GM12878 (cell line): ENCODE results near the gene C14orf39. TPM values are rescaled to one million over a fixed set of nuclear protein-coding genes. Genes with fewer than 3 reads are reported as not detected.

Experiments
- ATAC-seq: fragments of 200-7000 bp; cut with Tn5 transposase; 3 replicates; pipeline ENCODE4 v1.9.1; 2020; ENCODE audit warnings: mild to moderate bottlenecking, moderate library complexity
- BruUV-seq: library from RNA; stranded (reverse); fragments of 400-500 nt; replicated peaks from 2 replicates; lab custom pipeline; 2021; lab: Mats Ljungman, UMichigan
- CTCF ChIA-PET: fragments of 300-600 bp; sonication (Branson Sonifier 250); formaldehyde crosslinking; extraction: SDS; loops from one replicate; lab custom pipeline; 2021; ENCODE audit warnings: inconsistent platforms; lab: Yijun Ruan, JAX
- POLR2A ChIA-PET: fragments of 350-600 bp; formaldehyde crosslinking; extraction: SDS; loops from one replicate; lab custom pipeline; 2021; ENCODE audit warnings: inconsistent platforms; lab: Charles Lee
- RAD21 ChIA-PET: fragments of 300-600 bp; sonication (Branson Sonifier 250); formaldehyde crosslinking; loops from one replicate; lab custom pipeline; 2023; ENCODE audit warnings: antibody characterized with exemption; ENCODE audit not compliant: unreplicated experiment; lab: Charles Lee
- SMC1A ChIA-PET: fragments of 300-600 bp; sonication (Branson Sonifier 250); formaldehyde crosslinking; loops from one replicate; lab custom pipeline; 2023; ENCODE audit not compliant: unreplicated experiment, uncharacterized antibody; lab: Charles Lee
- DNase-seq: peaks from one replicate; pipeline ENCODE4 v3.0.0-alpha.2; 2011; ENCODE audit warnings: low read depth, low spot score
- FAIRE-seq: peaks from 3 replicates; lab custom pipeline; 2011; peaks lifted over from hg19 to GRCh38; lab: Jason Lieb, UNC
- H2AFZ ChIP-seq: 2 replicates; pipeline ENCODE4 v1.6.0; 2011; ENCODE audit warnings: low read depth, low read length, control low read depth; ENCODE audit not compliant: control insufficient read depth
- H3K27ac ChIP-seq: 2 replicates; pipeline ENCODE4 v1.5.1; 2011; ENCODE audit warnings: control low read depth; ENCODE audit not compliant: control insufficient read depth, insufficient read depth
- H3K27me3 ChIP-seq, 2 experiments: replicated peaks in 1 of 2; 2 replicates each; pipeline versions ENCODE4 v1.6.0 to v1.6.1; 2011; ENCODE audit warnings: low read length in 1 of 2; ENCODE audit not compliant: control insufficient read depth in 2 of 2, insufficient read depth in 2 of 2
- H3K36me3 ChIP-seq, 2 experiments: 2 replicates each; pipeline ENCODE4 v1.5.1; 2011; ENCODE audit warnings: low read length in 1 of 2; ENCODE audit not compliant: control insufficient read depth in 2 of 2, insufficient read depth in 2 of 2
- H3K4me1 ChIP-seq: 2 replicates; pipeline ENCODE4 v1.6.1; 2011; ENCODE audit warnings: mild to moderate bottlenecking, low read length, moderate library complexity, mixed read lengths; ENCODE audit not compliant: control insufficient read depth, insufficient read depth
- H3K4me2 ChIP-seq: 2 replicates; pipeline ENCODE4 v1.6.0; 2011; ENCODE audit warnings: control low read depth; ENCODE audit not compliant: control insufficient read depth, insufficient read depth
- H3K4me3 ChIP-seq: fragments of 200-600 bp; sonication (generic); 2 replicates; pipeline ENCODE4 v1.5.1; 2016
- H3K79me2 ChIP-seq: 2 replicates; pipeline ENCODE4 v1.6.0; 2011; ENCODE audit warnings: low read length; ENCODE audit not compliant: control insufficient read depth, insufficient read depth
- H3K9ac ChIP-seq: 2 replicates; pipeline ENCODE4 v1.8.0; 2011; ENCODE audit warnings: low read length, control low read depth, mixed read lengths; ENCODE audit not compliant: control insufficient read depth, insufficient read depth
- H3K9me3 ChIP-seq: replicated peaks from 3 replicates; pipeline ENCODE4 v1.5.1; 2011; ENCODE audit warnings: mild to moderate bottlenecking, low read length; ENCODE audit not compliant: control insufficient read depth, insufficient read depth
- H4K20me1 ChIP-seq: 2 replicates; pipeline ENCODE4 v1.6.0; 2011; ENCODE audit not compliant: control insufficient read depth, insufficient read depth
- JUNB ChIP-seq: IDR thresholded peaks from 2 replicates; pipeline ENCODE4 v1.6.1; 2016; ENCODE audit warnings: antibody characterized with exemption, mild to moderate bottlenecking
- SPI1 ChIP-seq: IDR thresholded peaks from 2 replicates; pipeline ENCODE4 v1.6.1; 2011; ENCODE audit warnings: low read depth, mild to moderate bottlenecking, low read length, moderate library complexity, borderline replicate concordance; ENCODE audit not compliant: insufficient read depth
- WGBS: methylation state at CpG from one replicate; pipeline ENCODE4 v1.1.6; 2016; ENCODE audit warnings: low lambda C conversion rate; ENCODE audit not compliant: insufficient replicate concordance, insufficient coverage; ENCODE audit errors: missing lambda C conversion rate; 5-methylcytosine and 5-hydroxymethylcytosine counted together
- in situ Hi-C: fragments of 300-500 bp; cut with MboI; formaldehyde crosslinking; loops from 9 replicates; pipeline ENCODE4 v1.14.3; 2018; ENCODE audit warnings: mixed read lengths
- intact Hi-C: fragments of 100-400 bp; cut with micrococcal nuclease; formaldehyde crosslinking; loops from one replicate; pipeline ENCODE4 v1.14.2; 2022; ENCODE audit not compliant: unreplicated experiment
- polyA plus RNA-seq, 11 experiments: library from polyadenylated mRNA; depleted of rRNA in 4 of 11; unstranded in 6 of 11; stranded (reverse) in 5 of 11; fragments of >200 nt; fragmentation: Nextera tagmentation in 4 of 11; fragmentation: Illumina TruSeq in 1 of 11; extraction: Ambion mirVana in 4 of 11; extraction: Trizol in 1 of 11; gene quantifications; 1 replicate in 1 of 11; 2 replicates in 10 of 11; pipeline versions ENCODE4 v1.2.1 to v1.2.3, GENCODE V29; 2011 to 2016; ENCODE audit warnings: inconsistent platforms in 2 of 11, missing spikeins in 2 of 11, low read depth in 1 of 11
- total RNA-seq, 4 experiments: library from RNA; depleted of rRNA in 3 of 4; stranded (reverse); fragments of >200 nt in 3 of 4; fragmentation: Illumina TruSeq in 1 of 4; extraction: Trizol in 1 of 4; gene quantifications; 2 replicates each; pipeline versions ENCODE4 v1.2.1 to v1.2.3, GENCODE V29; 2013 to 2021
- TF ChIP-seq, protein P1 (sequence below): IDR thresholded peaks from 2 replicates; pipeline ENCODE4 v1.6.1; 2012; ENCODE audit warnings: low read length, inconsistent platforms

C14orf39 gene
- total and polyA plus RNA-seq, 10 of the 15 experiments (the other 5 are each of a cell fraction or from before 2014, with no cell fraction given): 0.24 to 0.31 TPM; not detected in 8

GRCh38 chr14:60396718-60397343 lies 89.0 kb downstream of the C14orf39 start:
- CTCF ChIA-PET: interaction anchor here (1.0 kb wide), 1 partner anchor 10 kb away, joined by 3 read pairs; no protein-coding TSS in a partner anchor
- FAIRE-seq: no peak

More at GRCh38 chr14:60396718-60397343, 89.0 kb downstream of the C14orf39 start:
- Histone ChIP-seq H3K4me1 (no peaks in the 10 kb centered on the region), H3K27ac (no peak overlapping the region), H3K9me3 (no peaks in the 10 kb centered on the region), H3K79me2 (no peaks in the 10 kb centered on the region), H3K4me3 (no peak overlapping the region), H3K36me3 (no peaks in the 10 kb centered on the region), H3K27me3 (no peaks in the 10 kb centered on the region)
- ATAC-seq: no peak
- DNase-seq: no peak
- ChIA-PET SMC1A (no interaction called here), POLR2A (no interaction called here)
- TF ChIP-seq JUNB: 0 out of 2 replicates have a peak, but pooled peaks have one; percentile 12
- TF ChIP-seq SPI1: peak; percentile 32; the same call in 1 of the 2 replicates
- TF ChIP-seq, protein P1, sequence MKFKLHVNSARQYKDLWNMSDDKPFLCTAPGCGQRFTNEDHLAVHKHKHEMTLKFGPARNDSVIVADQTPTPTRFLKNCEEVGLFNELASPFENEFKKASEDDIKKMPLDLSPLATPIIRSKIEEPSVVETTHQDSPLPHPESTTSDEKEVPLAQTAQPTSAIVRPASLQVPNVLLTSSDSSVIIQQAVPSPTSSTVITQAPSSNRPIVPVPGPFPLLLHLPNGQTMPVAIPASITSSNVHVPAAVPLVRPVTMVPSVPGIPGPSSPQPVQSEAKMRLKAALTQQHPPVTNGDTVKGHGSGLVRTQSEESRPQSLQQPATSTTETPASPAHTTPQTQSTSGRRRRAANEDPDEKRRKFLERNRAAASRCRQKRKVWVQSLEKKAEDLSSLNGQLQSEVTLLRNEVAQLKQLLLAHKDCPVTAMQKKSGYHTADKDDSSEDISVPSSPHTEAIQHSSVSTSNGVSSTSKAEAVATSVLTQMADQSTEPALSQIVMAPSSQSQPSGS: no peak
- TF ChIP-seq, all 136 proteins: peak for 2
- BruUV-seq: no TSS peak
- WGBS: 0% methylated on average over 2 of the region's 2 CpGs
- Histone ChIP-seq H2AFZ (no peak overlapping the region), H4K20me1 (no peaks in the 10 kb centered on the region), H3K9ac (no peak overlapping the region), H3K4me2 (no peak overlapping the region)
- RAD21 ChIA-PET: interaction anchor here (1.3 kb wide), 1 partner anchor 69 kb away, joined by 3 read pairs; no protein-coding TSS in a partner anchor
- intact Hi-C loops: no loop called here
- in situ Hi-C loops: no loop called here

Other genes starting within 250 kb of the C14orf39 start
- gene PPM1A, start 236.8 kb downstream of the C14orf39 start, total RNA-seq (2014; rRNA removed): 16.8 and 25.3 TPM in 2 replicates
- gene PPM1A, start 236.8 kb downstream of the C14orf39 start, total RNA-seq (2014; rRNA removed; fragmentation: Illumina TruSeq; extraction: Trizol): 35.1 and 35.3 TPM in 2 replicates
- gene PPM1A, start 236.8 kb downstream of the C14orf39 start, total RNA-seq (2021): 66.2 and 73.1 TPM in 2 replicates
- 124 and 181 TPM in 2 replicates for gene PPM1A, start 236.8 kb downstream of the C14orf39 start, polyA plus RNA-seq (2011; rRNA removed)
- 55.7 and 77.5 TPM in 2 replicates for gene PPM1A, start 236.8 kb downstream of the C14orf39 start, polyA plus RNA-seq (2014; fragmentation: Illumina TruSeq; extraction: Trizol)
- 10 to 100 TPM; 49.0 to 58.6 TPM for gene PPM1A, start 236.8 kb downstream of the C14orf39 start, polyA plus RNA-seq (2014; fragmentation: Nextera tagmentation; extraction: Ambion mirVana)
- 40.3 and 45.0 TPM in 2 replicates for gene PPM1A, start 236.8 kb downstream of the C14orf39 start, polyA plus RNA-seq (2014; rRNA removed)
- 10 to 100 TPM; 29.0 to 29.8 TPM for gene PPM1A, start 236.8 kb downstream of the C14orf39 start, polyA plus RNA-seq (2016; fragmentation: Nextera tagmentation; extraction: Ambion mirVana)
- gene SIX6, start 23.1 kb upstream of the C14orf39 start, total RNA-seq (2014; rRNA removed): not detected in 2 replicates
- not detected in 2 replicates for gene SIX6, start 23.1 kb upstream of the C14orf39 start, total RNA-seq (2014; rRNA removed; fragmentation: Illumina TruSeq; extraction: Trizol)
- not detected in 2 replicates for gene SIX6, start 23.1 kb upstream of the C14orf39 start, total RNA-seq (2021)
- gene SIX6, start 23.1 kb upstream of the C14orf39 start, polyA plus RNA-seq (2011; rRNA removed): not detected in 2 replicates
- not detected in 2 replicates for gene SIX6, start 23.1 kb upstream of the C14orf39 start, polyA plus RNA-seq (2014; fragmentation: Illumina TruSeq; extraction: Trizol)
- not detected for gene SIX6, start 23.1 kb upstream of the C14orf39 start, polyA plus RNA-seq (2014; fragmentation: Nextera tagmentation; extraction: Ambion mirVana)
- not detected in 2 replicates for gene SIX6, start 23.1 kb upstream of the C14orf39 start, polyA plus RNA-seq (2014; rRNA removed)
- gene SIX6, start 23.1 kb upstream of the C14orf39 start, polyA plus RNA-seq (2016; fragmentation: Nextera tagmentation; extraction: Ambion mirVana): not detected
- gene SIX1, start 163.4 kb upstream of the C14orf39 start, total RNA-seq (2014; rRNA removed): 0.06 TPM in 1 of 2 replicates, not detected in the other
- not detected in 2 replicates for gene SIX1, start 163.4 kb upstream of the C14orf39 start, total RNA-seq (2014; rRNA removed; fragmentation: Illumina TruSeq; extraction: Trizol)
- gene SIX1, start 163.4 kb upstream of the C14orf39 start, total RNA-seq (2021): not detected in 2 replicates
- 0.03 and 0.04 TPM in 2 replicates for gene SIX1, start 163.4 kb upstream of the C14orf39 start, polyA plus RNA-seq (2011; rRNA removed)
- 0.04 TPM in 1 of 2 replicates, not detected in the other for gene SIX1, start 163.4 kb upstream of the C14orf39 start, polyA plus RNA-seq (2014; fragmentation: Illumina TruSeq; extraction: Trizol)
- gene SIX1, start 163.4 kb upstream of the C14orf39 start, polyA plus RNA-seq (2014; fragmentation: Nextera tagmentation; extraction: Ambion mirVana): under 1 TPM; 0.05 TPM
- not detected in 2 replicates for gene SIX1, start 163.4 kb upstream of the C14orf39 start, polyA plus RNA-seq (2014; rRNA removed)
- not detected for gene SIX1, start 163.4 kb upstream of the C14orf39 start, polyA plus RNA-seq (2016; fragmentation: Nextera tagmentation; extraction: Ambion mirVana)
- 0.05 and 0.06 TPM in 2 replicates for gene SIX4, start 238.3 kb upstream of the C14orf39 start, total RNA-seq (2014; rRNA removed)
- gene SIX4, start 238.3 kb upstream of the C14orf39 start, total RNA-seq (2014; rRNA removed; fragmentation: Illumina TruSeq; extraction: Trizol): 0.04 TPM in 1 of 2 replicates, not detected in the other
- gene SIX4, start 238.3 kb upstream of the C14orf39 start, total RNA-seq (2021): 0.26 TPM in 1 of 2 replicates, not detected in the other
- gene SIX4, start 238.3 kb upstream of the C14orf39 start, polyA plus RNA-seq (2011; rRNA removed): 0.06 and 0.07 TPM in 2 replicates
- 0.04 TPM in 1 of 2 replicates, not detected in the other for gene SIX4, start 238.3 kb upstream of the C14orf39 start, polyA plus RNA-seq (2014; fragmentation: Illumina TruSeq; extraction: Trizol)
- not detected for gene SIX4, start 238.3 kb upstream of the C14orf39 start, polyA plus RNA-seq (2014; fragmentation: Nextera tagmentation; extraction: Ambion mirVana)
- not detected in 2 replicates for gene SIX4, start 238.3 kb upstream of the C14orf39 start, polyA plus RNA-seq (2014; rRNA removed)
- not detected for gene SIX4, start 238.3 kb upstream of the C14orf39 start, polyA plus RNA-seq (2016; fragmentation: Nextera tagmentation; extraction: Ambion mirVana)
- gene MNAT1, start 248.7 kb upstream of the C14orf39 start, total RNA-seq (2014; rRNA removed): 29.0 and 29.4 TPM in 2 replicates
- 48.7 and 52.5 TPM in 2 replicates for gene MNAT1, start 248.7 kb upstream of the C14orf39 start, total RNA-seq (2014; rRNA removed; fragmentation: Illumina TruSeq; extraction: Trizol)
- 26.5 and 28.9 TPM in 2 replicates for gene MNAT1, start 248.7 kb upstream of the C14orf39 start, total RNA-seq (2021)
- 51.7 and 68.0 TPM in 2 replicates for gene MNAT1, start 248.7 kb upstream of the C14orf39 start, polyA plus RNA-seq (2011; rRNA removed)
- 47.4 and 51.5 TPM in 2 replicates for gene MNAT1, start 248.7 kb upstream of the C14orf39 start, polyA plus RNA-seq (2014; fragmentation: Illumina TruSeq; extraction: Trizol)
- gene MNAT1, start 248.7 kb upstream of the C14orf39 start, polyA plus RNA-seq (2014; fragmentation: Nextera tagmentation; extraction: Ambion mirVana): 10 to 100 TPM; 62.0 to 67.4 TPM
- 23.8 and 34.2 TPM in 2 replicates for gene MNAT1, start 248.7 kb upstream of the C14orf39 start, polyA plus RNA-seq (2014; rRNA removed)
- 10 to 100 TPM; 28.6 to 29.2 TPM for gene MNAT1, start 248.7 kb upstream of the C14orf39 start, polyA plus RNA-seq (2016; fragmentation: Nextera tagmentation; extraction: Ambion mirVana)